T follicular helper cell (primary cell): Measurements from ENCODE around the gene BUB3.

Experiments
- DNase-seq: peaks from one replicate; pipeline ENCODE4 v3.0.0-alpha.2; 2020; ENCODE audit warnings: low read depth

BUB3 gene

DNA sequence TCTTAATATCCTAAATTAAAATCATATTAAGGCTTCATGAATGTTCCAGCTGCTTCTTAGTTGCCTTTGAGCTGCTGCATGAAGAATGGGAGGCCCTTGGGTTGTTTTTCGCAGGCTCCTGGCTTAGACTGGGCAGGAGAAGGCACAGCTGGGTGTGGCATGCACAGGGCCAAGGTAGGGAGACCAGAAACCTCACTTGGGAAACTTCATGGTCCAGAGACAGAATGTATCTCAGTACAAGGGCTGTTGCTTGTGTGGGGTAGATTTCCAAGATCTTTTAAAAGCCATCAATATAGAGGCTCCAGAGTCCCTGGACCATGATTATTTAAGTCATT, 49.9 kb downstream of the BUB3 start:
- DNase-seq = no peak

GRCh38 chr10:123205041-123205440, 50.8 kb downstream of the BUB3 start:
- no peak for DNase-seq

- DNase-seq = no peak
These were observed 57.9 kb downstream of the BUB3 start for GRCh38 chr10:123212063-123212462.

DNA sequence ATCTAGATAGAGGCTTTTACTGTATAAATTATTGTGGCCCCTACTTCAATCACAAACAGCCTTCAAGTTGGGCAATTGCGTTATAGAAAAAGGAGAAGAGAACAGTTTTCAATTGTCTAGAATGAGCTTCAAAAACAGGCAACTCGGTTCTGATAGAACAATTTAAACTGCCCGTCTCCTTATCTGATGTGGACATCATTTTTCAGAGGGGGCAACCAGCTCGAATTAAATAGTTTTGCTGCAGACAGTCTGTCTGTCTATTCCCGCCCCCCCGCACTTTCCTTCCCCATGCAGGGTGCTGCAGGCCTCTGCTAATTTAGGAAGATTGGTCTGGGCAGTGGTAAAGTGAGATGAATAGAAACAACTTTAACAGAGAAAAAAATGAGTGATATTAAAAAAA, 58.4 kb downstream of the BUB3 start:
- DNase-seq = no peak

DNA sequence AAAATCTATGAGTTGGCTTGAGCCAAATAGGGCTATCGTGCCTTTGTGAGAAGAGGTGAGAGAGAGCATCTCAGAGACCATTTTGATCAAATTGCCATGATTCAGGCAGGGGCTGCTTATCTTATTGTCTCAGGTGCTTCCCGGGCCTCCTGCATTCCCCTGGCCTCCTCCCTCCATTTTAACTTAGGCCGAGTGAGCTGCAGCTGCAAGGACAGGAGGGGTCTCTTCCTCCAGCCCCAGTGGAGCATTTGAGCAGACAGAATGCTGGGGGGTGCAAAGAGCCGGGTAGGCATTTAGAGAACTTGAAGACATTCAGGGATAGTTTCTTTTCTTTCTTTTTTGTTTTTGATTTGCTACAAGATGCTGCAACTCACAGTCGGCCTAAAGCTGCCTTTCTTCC, 59.0 kb downstream of the BUB3 start:
- no peak for DNase-seq
